Keratinocyte (primary cell): Measurements from ENCODE around the gene ASPN. TPM values are rescaled to one million over a fixed set of nuclear protein-coding genes. Genes with fewer than 3 reads are reported as not detected.
A peak's percentile ranks its signal among the peaks of the same experiment; 100 is the strongest.

Experiments
- DNase-seq: peaks from one replicate; pipeline ENCODE4 v3.0.0-alpha.2; 2011; ENCODE audit warnings: low read depth, missing footprints, low spot score
- FAIRE-seq: peaks from 2 replicates; lab custom pipeline; 2011; peaks lifted over from hg19 to GRCh38; lab: Jason Lieb, UNC
- H2AFZ ChIP-seq: 2 replicates; pipeline ENCODE4 v1.6.0; 2012; ENCODE audit warnings: low read length, control low read depth, inconsistent platforms; ENCODE audit not compliant: control insufficient read depth
- H3K27ac ChIP-seq: 2 replicates; pipeline ENCODE4 v1.5.1; 2011; ENCODE audit warnings: low read length; ENCODE audit not compliant: control insufficient read depth, insufficient read depth
- H3K27me3 ChIP-seq: 3 replicates; pipeline ENCODE4 v1.6.0; 2011; ENCODE audit warnings: low read length; ENCODE audit not compliant: control insufficient read depth, insufficient read depth; ENCODE audit errors: extremely low read depth
- H3K36me3 ChIP-seq, 2 experiments: 2 replicates in 1 of 2; 3 replicates in 1 of 2; pipeline ENCODE4 v1.5.1; 2011; ENCODE audit warnings: low read length in 2 of 2, mild to moderate bottlenecking in 1 of 2; ENCODE audit not compliant: control insufficient read depth in 2 of 2, insufficient read depth in 2 of 2; ENCODE audit errors: extremely low read depth in 1 of 2
- H3K4me1 ChIP-seq: 3 replicates; pipeline ENCODE4 v1.5.1; 2011; ENCODE audit warnings: low read length; ENCODE audit not compliant: control insufficient read depth, insufficient read depth; ENCODE audit errors: extremely low read depth
- H3K4me2 ChIP-seq: 3 replicates; pipeline ENCODE4 v1.6.0; 2011; ENCODE audit warnings: low read depth, low read length; ENCODE audit not compliant: control insufficient read depth, insufficient read depth; ENCODE audit errors: extremely low read depth
- H3K4me3 ChIP-seq, 3 experiments: fragments of 200-600 bp in 1 of 3; sonication (generic) in 1 of 3; 2 replicates in 2 of 3; 3 replicates in 1 of 3; pipeline ENCODE4 v1.5.1; 2011 to 2016; ENCODE audit warnings: low read length in 3 of 3, mild to moderate bottlenecking in 3 of 3, control low read depth in 2 of 3, inconsistent platforms in 1 of 3, low read depth in 1 of 3, mixed read lengths in 1 of 3, mixed run types in 1 of 3, moderate library complexity in 1 of 3; ENCODE audit not compliant: control insufficient read depth in 2 of 3, insufficient read depth in 2 of 3; ENCODE audit errors: extremely low read depth in 1 of 3
- H3K79me2 ChIP-seq: 2 replicates; pipeline ENCODE4 v1.6.0; 2012; ENCODE audit warnings: low read length; ENCODE audit not compliant: control insufficient read depth, insufficient read depth
- H3K9ac ChIP-seq: 3 replicates; pipeline ENCODE4 v1.6.0; 2011; ENCODE audit warnings: low read length; ENCODE audit not compliant: control insufficient read depth, insufficient read depth; ENCODE audit errors: extremely low read depth
- H3K9me1 ChIP-seq: 3 replicates; pipeline ENCODE4 v1.6.0; 2011; ENCODE audit warnings: low read length; ENCODE audit not compliant: control insufficient read depth, insufficient read depth; ENCODE audit errors: extremely low read depth
- H3K9me3 ChIP-seq: 2 replicates; pipeline ENCODE4 v1.5.1; 2012; ENCODE audit warnings: low read depth, low read length; ENCODE audit not compliant: control insufficient read depth
- H4K20me1 ChIP-seq: 3 replicates; pipeline ENCODE4 v1.6.0; 2011; ENCODE audit warnings: low read length; ENCODE audit not compliant: control insufficient read depth, insufficient read depth; ENCODE audit errors: extremely low read depth
- CTCF ChIP-seq, 3 experiments: IDR thresholded peaks in 1 of 3; conservative IDR thresholded peaks in 1 of 3; optimal IDR thresholded peaks in 1 of 3; 2 replicates in 2 of 3; 3 replicates in 1 of 3; pipeline versions ENCODE3 to v1.5.1; 2011; ENCODE audit warnings: low read length in 3 of 3, mild to moderate bottlenecking in 3 of 3, moderate library complexity in 2 of 3, control low read depth in 1 of 3, inconsistent platforms in 1 of 3; ENCODE audit not compliant: insufficient read depth in 2 of 3; ENCODE audit errors: extremely low read depth in 1 of 3
- EZH2 ChIP-seq: IDR thresholded peaks from one replicate; pipeline ENCODE4 v1.6.1; 2012; ENCODE audit warnings: inconsistent platforms, mild to moderate bottlenecking, low read length, moderate library complexity
- dilution Hi-C: fragments of 300-500 bp; cut with MboI; formaldehyde crosslinking; loops from one replicate; pipeline ENCODE4 v1.7.0; 2020; ENCODE audit warnings: low sequenced_read_pairs; ENCODE audit not compliant: extremely low pct_ligation_motif_present
- polyA minus RNA-seq, 3 experiments: library from RNA; depleted of rRNA, polyadenylated mRNA; stranded (reverse); fragments of >200 nt; gene quantifications; 1 replicate in 1 of 3; 2 replicates in 1 of 3; 3 replicates in 1 of 3; pipeline ENCODE4 v1.2.3, GENCODE V29; 2011
- polyA plus RNA-seq, 5 experiments: library from polyadenylated mRNA; depleted of rRNA in 3 of 5; stranded (reverse) in 3 of 5; stranded (forward) in 1 of 5; unstranded in 1 of 5; fragments of >200 nt; gene quantifications; 1 replicate in 1 of 5; 2 replicates in 3 of 5; 3 replicates in 1 of 5; pipeline versions ENCODE4 v1.2.1 to v1.2.3, GENCODE V29; 2011 to 2012; ENCODE audit warnings: missing spikeins in 2 of 5, low read depth in 1 of 5, low replicate concordance in 1 of 5

ASPN gene
- polyA plus RNA-seq, result 0.36 to 1.1 TPM (median 0.63 TPM) in 3 replicates
- polyA plus RNA-seq (2011; ENCODE audit: low read depth), result 3.0 TPM
- 0.61 and 0.66 TPM in 2 replicates for polyA plus RNA-seq (2011; cell fraction: cytosol; rRNA removed)
- 1.7 and 2.2 TPM in 2 replicates for polyA plus RNA-seq (2011; cell fraction: nucleus; rRNA removed)
- polyA plus RNA-seq (2012; ENCODE audit: low replicate concordance), result 0.25 and 1.2 TPM in 2 replicates
- polyA minus RNA-seq, result 0.67 to 0.86 TPM in 2 of 3 replicates, not detected in the other
- polyA minus RNA-seq (2011; cell fraction: cytosol; rRNA and poly(A)+ RNA removed), result not detected
- 1.3 and 2.1 TPM in 2 replicates for polyA minus RNA-seq (2011; cell fraction: nucleus; rRNA and poly(A)+ RNA removed)

- Histone ChIP-seq H4K20me1 (no peaks in the 10 kb centered on the region), H3K4me2 (peak within 1 kb of the TSS; percentile 67), H3K27ac (peak within 1 kb of the TSS; percentile 90), H3K9ac (no peak within 1 kb of the TSS), H2AFZ (peak within 1 kb of the TSS; percentile 70), H3K4me3 (no peak within 1 kb of the TSS), H3K9me1 (no peaks in the 10 kb centered on the region), H3K4me1 (peaks cover 36% of the 10 kb centered on the region), H3K36me3 (no peaks in the 10 kb centered on the region), H3K27me3 (no peaks in the 10 kb centered on the region), H3K79me2 (no peaks in the 10 kb centered on the region), H3K9me3 (no peaks in the 10 kb centered on the region)
- dilution Hi-C loops, result no loop called here
- FAIRE-seq, result peak; percentile 17
- no peak for DNase-seq
- TF ChIP-seq CTCF (optimal IDR thresholded peaks at IDR 0.05 in 1 of 3, IDR thresholded peaks at IDR 0.05 in 1 of 3, conservative IDR thresholded peaks at IDR 0.05 in 1 of 3; ENCODE audit: extremely low read depth in 1 of 3, insufficient read depth in 2 of 3, low read length in 3 of 3), result no peak
Observed at GRCh38 chr9:92482329-92482728, at the start of gene ASPN. Gene ASPN (minus strand): TSS chr9:92482506.

GRCh38 chr9:92530893-92531292 lies 48.6 kb upstream of the ASPN start:
- H3K27me3 ChIP-seq, result no peaks in the 10 kb centered on the region
- no peak overlapping the region for H3K4me3 ChIP-seq
- TF ChIP-seq EZH2 (no peak), CTCF (optimal IDR thresholded peaks at IDR 0.05 in 1 of 3, IDR thresholded peaks at IDR 0.05 in 1 of 3, conservative IDR thresholded peaks at IDR 0.05 in 1 of 3; ENCODE audit: extremely low read depth in 1 of 3, insufficient read depth in 2 of 3, low read length in 3 of 3) (no peak)
- no peak overlapping the region for H3K4me2 ChIP-seq
- no peaks in the 10 kb centered on the region for H4K20me1 ChIP-seq
- H3K9me3 ChIP-seq, result no peaks in the 10 kb centered on the region
- no peaks in the 10 kb centered on the region for H3K4me1 ChIP-seq
- dilution Hi-C loops, result no loop called here
- DNase-seq (no peak), FAIRE-seq (no peak)
- H3K79me2 ChIP-seq, result no peaks in the 10 kb centered on the region
- H3K27ac ChIP-seq, result no peak overlapping the region
- no peaks in the 10 kb centered on the region for H3K36me3 ChIP-seq
- no peak overlapping the region for H3K9ac ChIP-seq
- H2AFZ ChIP-seq, result no peak overlapping the region
- no peaks in the 10 kb centered on the region for H3K9me1 ChIP-seq
